GM19438 (cell line): ENCODE data around the gene RHBDD3.

Experiments used
- ATAC-seq: cut with Tn5 transposase; IDR thresholded peaks from one replicate; pipeline ENCODE4 v1.9.1; 2021; ENCODE audit warnings: low read depth; ENCODE audit not compliant: unreplicated experiment

The RHBDD3 gene

GRCh38 chr22:29270475-29271271, 2.9 kb upstream of the RHBDD3 start:
- ATAC-seq: no peak

- ATAC-seq: no peak
These were observed 2.1 kb upstream of the RHBDD3 start for GRCh38 chr22:29269731-29270474.

GRCh38 chr22:29269230-29269604, 1.4 kb upstream of the RHBDD3 start:
- ATAC-seq: no peak

GRCh38 chr22:29268511-29269229, 889 bp upstream of the RHBDD3 start:
- ATAC-seq: peak; percentile 26

GRCh38 chr22:29267462-29267857, 321 bp downstream of the RHBDD3 start:
- peak; percentile 23 for ATAC-seq

GRCh38 chr22:29266564-29267461, 968 bp downstream of the RHBDD3 start:
- ATAC-seq: no peak

- no peak for ATAC-seq
These were observed 1.9 kb downstream of the RHBDD3 start for GRCh38 chr22:29265929-29266328.

- no peak for ATAC-seq
These were observed 2.5 kb downstream of the RHBDD3 start for GRCh38 chr22:29265305-29265704.

GRCh38 chr22:29263791-29264276, 3.9 kb downstream of the RHBDD3 start:
- ATAC-seq: no peak

GRCh38 chr22:29260601-29261315, 7.0 kb downstream of the RHBDD3 start:
- ATAC-seq: no peak

- no peak for ATAC-seq
These were observed 7.7 kb downstream of the RHBDD3 start for GRCh38 chr22:29260031-29260560.

GRCh38 chr22:29259253-29259899, 8.4 kb downstream of the RHBDD3 start:
- no peak for ATAC-seq

GRCh38 chr22:29258407-29259252, 9.2 kb downstream of the RHBDD3 start:
- no peak for ATAC-seq

- ATAC-seq: no peak
These were observed 10.0 kb downstream of the RHBDD3 start for GRCh38 chr22:29257751-29258181.

GRCh38 chr22:29256606-29257325, 11.0 kb downstream of the RHBDD3 start:
- no peak for ATAC-seq

- ATAC-seq: no peak
These were observed 12.6 kb downstream of the RHBDD3 start for GRCh38 chr22:29255064-29255621.

GRCh38 chr22:29254286-29254660, 13.5 kb downstream of the RHBDD3 start:
- ATAC-seq: no peak
